MM.1S (cell line): ENCODE measurements around the gene FAM83F.

Source experiments
- EZH2 ChIP-seq: fragments of 300-600 bp; sonication (generic); optimal IDR thresholded peaks from 2 replicates; pipeline ENCODE3; 2017; ENCODE audit warnings: low read depth, mild to moderate bottlenecking, antibody characterized with exemption, low read length, mixed read lengths
- EZH2phosphoT487 ChIP-seq: fragments of 300-600 bp; sonication (generic); IDR thresholded peaks from 2 replicates; pipeline ENCODE4 v1.6.1; 2018; ENCODE audit warnings: antibody characterized with exemption, low read length
- TF ChIP-seq, protein P1 (sequence below): fragments of 300-600 bp; sonication (generic); IDR thresholded peaks from 2 replicates; pipeline ENCODE4 v1.5.1; 2016; ENCODE audit warnings: antibody characterized with exemption, low read length, mixed read lengths

DNA sequence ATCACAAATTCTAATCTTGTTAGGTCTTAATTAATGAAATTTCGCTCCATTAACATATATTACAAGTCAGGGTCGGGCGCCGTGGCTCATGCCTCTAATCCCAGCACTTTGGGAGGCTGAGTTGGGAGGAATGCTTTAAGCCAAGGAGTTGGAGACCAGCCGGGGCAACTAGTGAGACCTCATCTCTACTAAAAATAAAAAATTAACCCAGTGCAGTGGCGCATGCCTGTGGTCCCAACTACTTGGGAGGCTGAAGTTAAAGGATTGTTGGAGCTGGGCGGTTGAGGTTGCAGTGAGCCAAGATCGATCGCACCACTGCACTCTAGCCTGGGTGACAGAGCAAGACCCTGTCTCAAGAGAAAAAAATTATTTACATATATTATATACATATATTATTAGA lies 32.7 kb upstream of the FAM83F start:
- TF ChIP-seq, protein P1, sequence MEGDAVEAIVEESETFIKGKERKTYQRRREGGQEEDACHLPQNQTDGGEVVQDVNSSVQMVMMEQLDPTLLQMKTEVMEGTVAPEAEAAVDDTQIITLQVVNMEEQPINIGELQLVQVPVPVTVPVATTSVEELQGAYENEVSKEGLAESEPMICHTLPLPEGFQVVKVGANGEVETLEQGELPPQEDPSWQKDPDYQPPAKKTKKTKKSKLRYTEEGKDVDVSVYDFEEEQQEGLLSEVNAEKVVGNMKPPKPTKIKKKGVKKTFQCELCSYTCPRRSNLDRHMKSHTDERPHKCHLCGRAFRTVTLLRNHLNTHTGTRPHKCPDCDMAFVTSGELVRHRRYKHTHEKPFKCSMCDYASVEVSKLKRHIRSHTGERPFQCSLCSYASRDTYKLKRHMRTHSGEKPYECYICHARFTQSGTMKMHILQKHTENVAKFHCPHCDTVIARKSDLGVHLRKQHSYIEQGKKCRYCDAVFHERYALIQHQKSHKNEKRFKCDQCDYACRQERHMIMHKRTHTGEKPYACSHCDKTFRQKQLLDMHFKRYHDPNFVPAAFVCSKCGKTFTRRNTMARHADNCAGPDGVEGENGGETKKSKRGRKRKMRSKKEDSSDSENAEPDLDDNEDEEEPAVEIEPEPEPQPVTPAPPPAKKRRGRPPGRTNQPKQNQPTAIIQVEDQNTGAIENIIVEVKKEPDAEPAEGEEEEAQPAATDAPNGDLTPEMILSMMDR = no peak
- TF ChIP-seq EZH2phosphoT487 = no peak
- no peak for TF ChIP-seq EZH2
